Fibroblast of skin of left biceps (primary cell): ENCODE results near the gene FGF9.

ENCODE experiments used
- DNase-seq, 2 experiments: peaks; one replicate each; pipeline ENCODE4 v3.0.0-alpha.2; 2013; ENCODE audit warnings: low read depth in 2 of 2

Gene FGF9

DNA sequence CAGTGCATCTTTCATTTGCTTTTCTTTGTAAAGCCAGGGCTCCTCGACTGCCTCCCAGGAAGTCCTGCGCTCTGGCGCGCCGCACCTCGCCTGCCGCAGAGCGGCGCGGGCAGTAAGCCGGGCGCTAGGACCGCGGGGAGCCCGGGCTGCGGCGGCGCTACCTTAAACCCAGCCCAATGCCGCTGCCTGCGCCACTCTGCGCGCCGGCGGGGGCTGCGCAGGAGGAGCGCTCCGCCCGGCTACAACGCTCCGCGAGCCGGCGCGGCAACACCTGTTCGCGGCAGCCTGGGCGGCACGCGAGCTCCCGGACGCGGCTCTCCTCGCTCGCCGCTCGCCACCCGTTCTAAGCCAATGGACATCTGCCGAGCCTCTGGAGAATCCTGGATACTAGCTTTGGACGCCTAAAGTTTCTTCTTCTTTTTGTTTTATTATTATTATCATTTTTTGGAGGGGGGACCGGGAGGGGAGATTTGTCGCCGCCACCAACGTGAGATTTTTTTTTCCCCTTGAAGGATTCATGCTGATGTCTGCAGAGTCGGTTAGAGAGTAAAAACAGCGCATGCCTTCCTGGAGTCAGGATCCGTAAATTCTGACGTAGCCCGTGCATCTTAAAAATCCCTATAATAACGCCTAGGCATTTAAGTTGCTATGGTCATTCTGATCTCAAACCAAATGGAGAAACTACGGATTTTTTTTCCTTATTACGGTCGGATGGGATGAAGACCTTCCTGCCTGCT lies at the start of gene FGF9:
TSS of gene FGF9 (plus strand) at position 191 of the 737 bp plus-strand sequence. CDS start 840 bp downstream, outside the sequence.
- DNase-seq, result peak in 1 of 2 experiments; percentile 24

GRCh38 chr13:21625366-21625765 lies 45.5 kb upstream of the FGF9 start:
- no peak for DNase-seq

GRCh38 chr13:21632196-21632595 lies 38.7 kb upstream of the FGF9 start:
- DNase-seq, result no peak

- no peak for DNase-seq
These were observed 34.2 kb upstream of the FGF9 start for GRCh38 chr13:21636656-21637055.

DNA sequence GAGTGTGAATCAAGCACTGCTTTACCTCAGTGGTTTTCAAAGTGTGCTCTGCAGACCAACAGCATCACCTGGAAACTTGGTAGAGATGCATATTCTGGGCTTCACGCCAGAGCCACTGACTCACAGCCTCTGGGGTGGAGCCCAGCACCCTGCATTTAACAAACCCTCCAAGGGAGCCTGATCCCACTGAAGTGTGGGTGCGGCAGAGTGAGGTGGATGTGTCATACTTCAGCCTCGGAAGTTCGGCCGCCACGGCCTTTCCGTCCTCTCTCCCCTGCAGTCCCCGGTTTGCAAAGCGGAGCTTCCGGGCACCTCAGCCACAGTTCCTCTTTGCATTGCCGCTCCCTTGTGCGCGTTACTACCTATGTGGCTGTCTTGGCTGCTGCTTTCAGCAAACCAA lies 33.6 kb upstream of the FGF9 start:
- no peak for DNase-seq

DNA sequence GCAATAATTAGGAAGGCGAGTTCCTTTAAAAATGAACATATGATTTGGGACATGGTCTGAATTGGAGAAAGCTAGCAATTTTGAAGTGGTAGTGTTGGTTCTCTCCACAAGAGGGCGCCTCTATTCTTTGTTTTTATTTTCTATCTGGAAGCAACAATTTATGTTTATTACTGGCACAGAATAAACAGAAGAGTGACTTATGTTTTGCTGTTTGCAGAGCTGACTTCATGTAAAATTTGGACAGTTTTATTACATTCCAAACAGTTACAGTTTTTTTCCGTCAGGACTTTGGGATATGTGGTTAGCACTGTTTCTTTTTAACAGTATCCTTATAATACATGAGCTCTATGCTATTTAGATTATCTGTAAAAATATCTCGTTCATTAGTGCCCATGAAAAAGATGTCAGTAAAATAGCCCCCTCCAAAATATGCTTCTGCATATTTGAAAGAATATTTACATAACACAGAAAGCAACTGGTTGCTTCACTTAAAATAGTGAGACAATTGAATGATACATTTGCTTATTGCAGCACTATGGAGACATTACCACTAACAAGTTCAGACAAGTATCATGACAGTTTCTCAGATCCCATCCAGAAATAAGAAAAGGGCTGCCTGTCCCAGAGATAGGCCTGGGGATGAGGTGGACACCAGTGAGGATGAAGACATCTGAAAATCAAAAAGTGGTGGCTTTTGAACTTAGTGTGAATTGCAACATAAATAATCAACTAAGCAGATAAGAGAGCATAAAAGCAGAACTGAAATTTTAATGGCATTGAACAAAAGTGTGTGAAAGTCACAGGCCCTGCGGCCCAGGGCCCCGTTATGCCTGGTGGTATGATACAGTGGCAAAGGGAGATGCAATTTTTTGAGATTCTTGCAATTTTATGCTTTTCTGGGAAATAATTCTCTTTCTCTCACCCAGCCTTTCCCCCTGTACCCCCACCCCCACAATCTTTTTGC lies 32.3 kb upstream of the FGF9 start:
- DNase-seq, result no peak

- no peak for DNase-seq
These were observed 31.3 kb upstream of the FGF9 start for GRCh38 chr13:21639561-21639960.

- DNase-seq, result no peak
These were observed 29.2 kb upstream of the FGF9 start for GRCh38 chr13:21641629-21642028.

GRCh38 chr13:21657538-21657937 lies 13.3 kb upstream of the FGF9 start:
- no peak for DNase-seq

DNA sequence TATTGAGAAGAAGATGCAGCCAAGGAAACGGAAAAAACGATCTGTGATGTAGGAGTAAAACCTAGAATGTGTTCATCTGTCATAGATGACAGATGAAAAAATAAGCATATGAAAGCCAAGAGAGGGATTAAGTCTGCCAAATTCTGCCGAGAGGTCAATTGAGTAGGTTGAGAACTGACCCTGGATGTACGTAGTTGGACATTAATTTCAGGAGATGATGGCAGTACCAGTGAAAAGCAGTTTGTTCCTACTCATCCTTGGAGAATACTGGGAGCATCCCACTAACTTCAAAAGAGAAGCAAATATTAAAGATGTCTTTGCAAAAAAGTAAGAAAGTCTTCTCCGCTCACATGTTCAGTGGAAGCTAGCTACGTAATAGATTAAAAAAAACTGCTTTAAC lies 11.8 kb upstream of the FGF9 start:
- DNase-seq, result no peak

- no peak for DNase-seq
These were observed 9.6 kb upstream of the FGF9 start for GRCh38 chr13:21661097-21661909.

DNA sequence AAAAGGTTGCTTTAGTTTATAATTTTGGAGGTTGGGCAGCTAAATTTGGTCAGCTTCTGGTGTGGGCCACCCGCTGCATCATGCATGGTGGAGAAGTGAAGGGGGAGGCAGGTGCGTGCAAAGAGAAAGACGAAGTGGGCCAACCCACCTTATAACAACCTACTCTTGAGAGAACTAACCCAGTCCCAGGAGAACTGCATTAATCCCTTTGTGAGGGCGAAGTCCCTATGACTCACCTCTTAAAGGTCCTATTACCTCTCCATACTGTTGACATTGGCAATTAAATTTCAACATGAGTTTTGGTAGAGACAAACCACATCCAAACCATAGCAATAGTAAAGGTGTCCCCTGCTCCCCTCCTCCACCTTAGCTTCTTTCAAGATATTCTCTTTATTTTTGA lies 7.7 kb upstream of the FGF9 start:
- DNase-seq, result no peak

DNA sequence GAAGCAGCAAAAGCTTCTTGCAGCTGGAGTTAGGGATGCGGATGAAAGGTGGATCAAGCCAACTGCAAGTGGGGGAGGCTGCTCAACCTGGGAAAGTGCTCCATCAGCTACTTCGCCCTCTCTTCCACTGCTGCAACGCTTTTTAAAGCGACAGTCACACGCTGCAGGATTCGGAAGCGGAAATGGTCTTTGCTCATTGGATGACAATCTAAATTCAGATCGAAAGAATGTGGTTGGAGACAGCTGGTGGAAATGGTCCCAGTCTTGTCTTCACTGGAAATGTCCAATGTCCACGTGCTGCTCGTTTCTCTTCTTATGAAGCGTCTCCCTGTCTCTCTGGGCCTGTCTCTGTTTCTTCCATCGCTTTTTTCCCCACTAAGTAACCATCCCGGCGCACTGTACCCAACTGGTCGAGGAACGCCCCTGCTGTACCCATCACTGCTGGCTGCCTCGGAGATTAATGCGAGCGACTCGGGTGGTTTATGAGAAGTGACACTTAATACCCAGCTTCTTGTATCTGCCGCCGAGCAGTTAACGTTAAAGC lies 2.1 kb upstream of the FGF9 start:
- no peak for DNase-seq

DNA sequence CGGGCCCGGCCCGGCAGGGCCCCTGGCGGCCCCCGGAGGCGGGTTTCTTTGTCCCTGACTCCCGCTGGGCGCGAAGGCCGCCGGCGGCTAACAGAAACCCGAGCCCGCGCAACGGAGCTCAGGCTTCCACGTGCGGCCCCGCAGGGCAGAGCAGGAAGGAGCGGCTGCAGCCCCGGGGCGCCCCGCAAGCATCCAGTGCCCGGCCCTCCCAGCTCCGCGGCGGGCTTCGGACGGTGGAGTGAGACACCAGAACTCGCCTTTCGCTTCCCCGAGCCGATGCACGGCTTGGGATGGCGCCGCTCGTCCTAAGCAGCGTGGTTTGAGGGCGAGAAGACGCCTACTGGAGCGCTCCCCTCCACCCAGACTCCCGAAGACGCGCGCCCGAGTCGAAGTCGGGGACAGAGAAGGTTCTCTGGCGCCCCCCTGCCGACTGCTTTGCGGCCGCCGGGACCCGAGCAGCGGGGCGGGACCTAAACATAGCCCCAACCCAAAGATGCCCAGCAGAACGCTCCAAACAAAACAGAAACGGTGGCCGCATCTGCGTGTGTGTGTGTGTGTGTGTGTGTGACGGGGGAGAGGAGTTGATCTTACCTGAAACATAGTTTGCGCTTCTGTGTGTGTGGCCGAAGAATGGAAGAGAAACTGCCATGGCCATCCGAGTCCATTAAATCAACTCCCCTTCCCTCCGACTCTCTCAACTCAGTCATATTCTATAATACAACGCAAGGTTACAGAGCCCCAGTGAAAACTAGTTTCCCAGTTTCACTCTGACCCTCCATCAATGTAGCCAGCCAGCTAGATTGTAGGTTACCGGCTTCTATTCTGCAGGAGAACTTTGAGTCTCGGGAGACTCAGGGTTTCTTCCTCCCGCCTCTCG lies 629 bp upstream of the FGF9 start:
- no peak for DNase-seq

DNA sequence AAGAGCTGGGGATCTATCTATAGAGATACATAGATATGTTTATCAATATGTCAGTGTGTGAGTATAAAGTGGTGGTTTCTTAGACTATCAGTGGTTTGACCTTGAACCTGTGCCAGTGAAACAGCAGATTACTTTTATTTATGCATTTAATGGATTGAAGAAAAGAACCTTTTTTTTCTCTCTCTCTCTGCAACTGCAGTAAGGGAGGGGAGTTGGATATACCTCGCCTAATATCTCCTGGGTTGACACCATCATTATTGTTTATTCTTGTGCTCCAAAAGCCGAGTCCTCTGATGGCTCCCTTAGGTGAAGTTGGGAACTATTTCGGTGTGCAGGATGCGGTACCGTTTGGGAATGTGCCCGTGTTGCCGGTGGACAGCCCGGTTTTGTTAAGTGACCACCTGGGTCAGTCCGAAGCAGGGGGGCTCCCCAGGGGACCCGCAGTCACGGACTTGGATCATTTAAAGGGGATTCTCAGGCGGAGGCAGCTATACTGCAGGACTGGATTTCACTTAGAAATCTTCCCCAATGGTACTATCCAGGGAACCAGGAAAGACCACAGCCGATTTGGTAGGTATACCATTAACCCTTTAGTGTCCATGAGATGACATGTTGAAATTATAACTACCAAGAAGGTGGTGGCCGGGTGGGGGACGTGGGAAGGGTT lies 880 bp downstream of the FGF9 start:
- DNase-seq, result no peak

DNA sequence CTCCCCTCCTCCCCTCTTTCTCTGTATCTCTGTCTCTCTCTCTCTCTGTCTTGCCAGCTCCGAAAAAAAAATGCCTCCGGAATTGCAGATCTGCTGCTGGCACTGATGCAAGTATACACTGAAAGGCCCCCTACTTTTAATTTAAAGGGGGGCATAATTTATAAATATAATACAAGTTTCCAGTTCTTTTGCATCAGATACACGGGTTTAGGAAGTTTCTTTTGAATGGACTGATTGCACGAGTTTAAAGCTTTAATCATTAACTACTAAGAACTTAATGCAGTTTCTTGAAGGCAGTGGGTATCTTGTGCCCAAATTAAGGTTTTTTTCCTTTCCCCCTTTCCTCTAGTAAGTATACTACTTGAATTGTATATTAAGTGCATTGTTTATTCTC lies 1.4 kb downstream of the FGF9 start:
- DNase-seq, result no peak

DNA sequence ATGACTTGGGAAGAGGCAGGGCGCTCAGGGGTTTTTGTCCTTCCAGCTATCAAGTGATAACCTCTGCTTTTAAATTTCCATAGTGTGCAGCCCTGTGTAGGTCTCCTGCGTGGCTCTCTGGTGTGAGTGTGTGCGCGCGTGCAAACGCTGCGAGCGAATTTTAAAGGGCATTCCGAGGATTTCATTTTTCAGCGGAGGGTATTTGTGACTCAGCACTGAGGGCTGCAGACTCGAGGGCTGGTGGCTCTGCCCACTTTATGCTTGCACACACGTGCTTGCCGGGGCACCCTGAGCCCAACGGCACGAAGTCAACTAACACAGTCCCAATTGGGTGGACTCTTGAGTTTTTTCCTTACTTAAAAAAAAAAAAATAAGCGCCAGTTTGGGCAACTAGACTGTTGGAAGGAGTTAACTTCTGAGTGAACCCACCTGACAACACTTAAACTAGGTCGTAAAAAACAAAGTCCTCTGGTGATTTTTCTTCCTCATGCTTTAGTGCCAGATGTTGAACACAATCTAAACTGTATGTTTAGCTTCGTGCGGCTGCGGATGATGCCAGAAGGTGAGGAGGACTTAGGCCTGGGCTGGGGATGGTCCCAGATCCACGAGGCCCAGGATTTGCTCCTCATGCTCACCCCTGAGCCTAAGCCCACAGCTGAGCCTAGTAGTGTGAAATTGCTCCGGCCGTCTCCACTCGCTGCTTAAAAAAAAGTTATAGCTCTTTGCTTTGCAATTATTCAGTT lies 2.1 kb downstream of the FGF9 start:
- no peak for DNase-seq

DNA sequence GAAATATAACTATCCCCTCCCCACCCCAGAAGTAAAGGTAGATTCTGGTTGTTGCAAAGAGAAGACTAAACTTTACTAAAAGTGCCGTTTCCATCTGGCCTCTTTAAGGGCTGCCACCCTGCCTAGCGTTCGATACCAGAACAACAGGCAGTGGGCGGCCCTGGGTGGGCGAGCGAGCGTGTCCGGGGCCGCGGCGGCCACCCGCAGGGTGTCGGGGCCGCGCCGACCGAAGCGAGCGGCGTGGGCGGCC lies 2.6 kb downstream of the FGF9 start:
- no peak for DNase-seq

DNA sequence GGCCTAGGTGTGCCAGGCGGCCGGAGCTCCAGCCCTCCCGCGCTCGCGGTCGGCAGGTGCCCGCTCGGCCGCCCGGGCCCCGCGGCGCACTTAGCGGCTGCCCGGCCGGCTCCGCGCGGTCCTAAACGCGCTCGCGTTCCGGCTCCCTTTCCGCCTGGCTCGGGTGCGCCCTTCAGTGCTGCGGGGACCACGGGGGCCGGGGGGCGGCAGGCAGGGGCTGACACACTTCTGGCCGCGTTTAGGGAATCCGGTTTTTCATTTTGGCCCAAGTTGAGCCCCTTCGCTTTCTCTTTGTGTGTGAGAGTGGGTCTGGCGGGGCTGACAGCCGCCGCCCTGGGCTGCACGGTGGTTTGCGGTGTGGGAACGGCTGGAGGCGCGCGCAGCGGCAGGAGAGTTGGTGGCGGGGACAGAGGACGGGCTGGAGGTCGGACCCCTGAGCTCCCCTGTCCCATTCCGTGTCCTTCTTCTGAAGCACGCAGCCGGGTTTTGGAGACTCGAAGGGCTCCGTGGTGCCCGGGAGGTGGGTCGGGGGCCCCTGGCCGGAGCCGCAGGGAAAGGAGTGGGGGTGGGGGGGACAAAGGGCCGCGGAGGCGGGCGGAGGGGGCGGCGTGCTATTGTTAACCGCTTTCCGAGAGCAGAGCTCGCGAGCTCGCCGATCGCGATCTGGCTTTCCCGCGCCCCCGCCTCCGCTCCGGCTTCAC lies 3.1 kb downstream of the FGF9 start:
- no peak for DNase-seq
